PC-9 (cell line): ENCODE measurements around the gene HERPUD2.

ENCODE experiments used
- CTCF ChIP-seq: fragments of 200-600 bp; sonication (generic); conservative IDR thresholded peaks from 2 replicates; pipeline ENCODE4 v1.6.1; 2017; ENCODE audit warnings: mixed run types, antibody characterized with exemption, mild to moderate bottlenecking, moderate library complexity
- EZH2 ChIP-seq: fragments of 200-600 bp; sonication (generic); IDR thresholded peaks from 2 replicates; pipeline ENCODE4 v1.8.0; 2017; ENCODE audit warnings: antibody characterized with exemption, low read depth

DNA sequence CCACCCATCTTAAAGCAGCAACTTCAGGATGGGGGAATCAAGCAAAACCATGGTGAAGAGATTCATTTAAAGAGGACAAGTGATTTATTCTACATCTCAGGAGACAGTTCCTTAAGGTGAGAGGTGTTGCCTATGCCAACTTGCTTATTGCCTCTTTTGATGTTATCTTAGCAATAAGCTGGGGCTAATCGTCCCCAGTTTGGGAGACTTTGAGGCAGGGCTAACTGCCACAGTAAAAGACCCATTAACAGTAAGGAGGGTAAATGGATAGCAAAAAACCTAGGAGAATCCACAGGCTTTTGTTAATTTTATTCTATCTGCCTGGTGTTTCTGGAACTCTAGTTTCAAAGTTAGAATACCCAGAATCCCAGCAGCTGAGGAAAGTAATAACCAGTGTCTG is 22.1 kb upstream of the HERPUD2 start:
- no peak for TF ChIP-seq CTCF
- TF ChIP-seq EZH2: no peak
